WERI-Rb-1 (cell line): Measurements from ENCODE around the gene SPIRE1.

Experiments used
- DNase-seq: peaks from one replicate; pipeline ENCODE4 v3.0.0-alpha.2; 2020
- H3K27ac ChIP-seq: fragments of 250-450 bp; sonication (Bioruptor Pico); 2 replicates; pipeline ENCODE4 v1.5.1; 2020; ENCODE audit warnings: mild to moderate bottlenecking, moderate library complexity
- H3K27me3 ChIP-seq: fragments of 250-450 bp; sonication (Bioruptor Pico); 2 replicates; pipeline ENCODE4 v1.5.1; 2021; ENCODE audit warnings: mild to moderate bottlenecking, low read depth, moderate library complexity; ENCODE audit not compliant: insufficient read depth, severe bottlenecking
- H3K36me3 ChIP-seq: fragments of 250-450 bp; sonication (Bioruptor Pico); 2 replicates; pipeline ENCODE4 v1.5.1; 2020; ENCODE audit warnings: mild to moderate bottlenecking, moderate library complexity
- H3K4me3 ChIP-seq: 2 replicates; pipeline ENCODE4 v1.5.1; 2011; ENCODE audit warnings: low read depth, mild to moderate bottlenecking, control low read depth, low read length
- H3K9me3 ChIP-seq: fragments of 250-450 bp; sonication (Bioruptor Pico); 2 replicates; pipeline ENCODE4 v1.5.1; 2021; ENCODE audit warnings: mild to moderate bottlenecking, moderate library complexity; ENCODE audit not compliant: severe bottlenecking
- CTCF ChIP-seq: IDR thresholded peaks from 2 replicates; pipeline ENCODE4 v1.5.1; 2011; ENCODE audit warnings: low read depth, mild to moderate bottlenecking, control low read depth, inconsistent platforms, low read length

The SPIRE1 gene

DNA sequence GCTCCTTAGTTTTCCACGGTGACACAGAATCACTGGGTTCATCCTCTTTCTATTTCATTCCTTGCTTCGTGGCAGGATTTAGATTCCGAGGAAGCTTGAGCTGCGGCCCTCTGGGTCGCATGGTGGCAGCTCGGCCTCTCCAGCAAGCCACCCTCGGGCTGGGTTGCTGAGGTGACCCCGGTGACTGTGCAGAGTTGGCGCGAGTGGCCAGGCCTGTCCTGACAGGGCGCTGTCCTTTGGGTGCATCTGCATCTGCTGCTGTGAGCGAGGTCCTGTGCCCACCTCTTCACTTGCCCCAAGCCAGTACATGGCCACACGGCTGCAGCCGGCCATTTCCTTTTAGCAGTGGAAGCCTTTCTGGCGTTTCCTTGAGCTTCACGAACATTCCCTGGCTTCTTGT lies 228.4 kb downstream of the SPIRE1 start:
- Histone ChIP-seq H3K4me3 (no peak overlapping the region), H3K27me3 (no peaks in the 10 kb centered on the region), H3K9me3 (peaks cover 8% of the 10 kb centered on the region), H3K36me3 (peaks cover 46% of the 10 kb centered on the region), H3K27ac (no peak overlapping the region)
- DNase-seq: no peak
- TF ChIP-seq CTCF: no peak

DNA sequence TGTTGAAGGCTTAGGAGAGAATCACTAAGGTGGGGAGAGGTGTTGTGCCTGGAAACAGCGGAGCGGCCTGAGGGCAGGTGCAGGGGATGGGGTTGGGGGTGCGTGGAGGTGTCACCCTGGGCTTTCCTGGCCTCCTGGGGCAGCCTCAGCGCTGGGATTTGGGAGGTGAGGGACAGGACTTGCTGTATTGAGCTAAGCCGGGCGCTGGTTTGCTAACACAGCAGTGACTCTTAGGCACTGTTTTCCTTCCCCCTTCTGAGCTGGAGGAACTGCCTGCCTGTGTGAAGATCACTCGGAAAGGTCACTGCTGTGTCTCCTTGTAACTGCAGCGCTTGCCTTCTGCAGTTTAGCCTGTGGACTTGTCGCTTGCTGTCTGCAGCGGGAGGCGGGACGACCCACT lies 229.0 kb downstream of the SPIRE1 start:
- no peak for DNase-seq
- no peak overlapping the region for H3K27ac ChIP-seq
- H3K27me3 ChIP-seq: no peaks in the 10 kb centered on the region
- no peak for TF ChIP-seq CTCF
- H3K9me3 ChIP-seq: peaks cover 8% of the 10 kb centered on the region
- peaks cover 45% of the 10 kb centered on the region for H3K36me3 ChIP-seq
- H3K4me3 ChIP-seq: no peak overlapping the region

- no peak overlapping the region for H3K27ac ChIP-seq
- no peak for DNase-seq
- H3K36me3 ChIP-seq: peaks cover 33% of the 10 kb centered on the region
- H3K27me3 ChIP-seq: no peaks in the 10 kb centered on the region
- no peak overlapping the region for H3K4me3 ChIP-seq
- TF ChIP-seq CTCF: no peak
- peaks cover 8% of the 10 kb centered on the region for H3K9me3 ChIP-seq
These were observed 231.0 kb downstream of the SPIRE1 start for GRCh38 chr18:12426924-12427323.

- peaks cover 8% of the 10 kb centered on the region for H3K9me3 ChIP-seq
- peaks cover 25% of the 10 kb centered on the region for H3K36me3 ChIP-seq
- DNase-seq: no peak
- H3K27ac ChIP-seq: no peak overlapping the region
- no peaks in the 10 kb centered on the region for H3K27me3 ChIP-seq
- no peak overlapping the region for H3K4me3 ChIP-seq
- no peak for TF ChIP-seq CTCF
These were observed 233.7 kb downstream of the SPIRE1 start for GRCh38 chr18:12424252-12424651.

DNA sequence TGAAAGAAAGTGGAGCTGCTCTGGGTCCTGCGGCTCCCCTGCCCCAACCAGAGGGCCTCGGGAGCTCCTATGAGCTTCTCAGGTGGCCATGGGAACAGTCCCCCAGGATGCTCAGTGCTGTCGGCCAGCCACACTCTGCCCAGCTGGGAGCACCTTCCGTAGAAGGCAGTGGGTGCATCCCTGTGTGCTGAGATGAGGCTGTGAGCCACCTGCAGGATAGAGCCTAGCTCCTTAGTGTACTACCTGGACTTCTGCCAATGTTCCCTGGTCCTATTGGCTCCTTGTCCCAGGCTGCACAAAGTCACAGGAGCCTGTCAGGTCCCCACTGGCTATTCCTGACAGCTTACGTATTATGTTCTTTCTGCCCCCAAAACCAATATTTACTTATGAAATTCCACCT lies 234.1 kb downstream of the SPIRE1 start:
- peaks cover 25% of the 10 kb centered on the region for H3K36me3 ChIP-seq
- no peaks in the 10 kb centered on the region for H3K27me3 ChIP-seq
- no peak overlapping the region for H3K27ac ChIP-seq
- TF ChIP-seq CTCF: no peak
- DNase-seq: no peak
- H3K4me3 ChIP-seq: no peak overlapping the region
- H3K9me3 ChIP-seq: peaks cover 8% of the 10 kb centered on the region

DNA sequence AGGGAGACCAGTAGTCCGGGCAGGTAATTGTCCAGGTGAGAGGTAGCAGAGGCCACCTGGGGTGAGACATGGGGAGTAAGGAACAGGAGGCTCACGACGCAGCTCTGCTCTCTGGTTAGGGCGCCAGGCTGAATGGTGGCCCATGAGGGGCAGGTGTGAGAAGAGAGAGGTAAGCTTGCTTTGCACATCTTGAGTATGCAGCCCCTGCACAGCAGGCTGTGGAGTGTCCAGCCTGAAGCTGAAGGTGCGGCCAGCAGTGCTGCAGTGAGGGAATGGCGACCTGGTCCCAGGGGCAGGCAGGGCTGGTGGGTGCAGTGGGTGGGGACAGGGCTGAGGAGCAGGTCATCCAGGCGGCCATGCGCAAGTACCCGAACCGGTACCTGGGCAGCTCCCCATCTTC lies 234.5 kb downstream of the SPIRE1 start:
- DNase-seq: no peak
- no peak overlapping the region for H3K27ac ChIP-seq
- no peaks in the 10 kb centered on the region for H3K27me3 ChIP-seq
- H3K4me3 ChIP-seq: no peak overlapping the region
- peaks cover 8% of the 10 kb centered on the region for H3K9me3 ChIP-seq
- peaks cover 21% of the 10 kb centered on the region for H3K36me3 ChIP-seq
- TF ChIP-seq CTCF: no peak
